CD4-positive, alpha-beta T cell treated with Interleukin-21 for 1 hour (primary cell): Measurements from ENCODE around the gene RTL1.

Experiments
- DNase-seq: peaks from one replicate; pipeline ENCODE4 v3.0.0-alpha.2; 2020

The RTL1 gene

GRCh38 chr14:100898465-100898864, 5.1 kb downstream of the RTL1 start:
- no peak for DNase-seq

- DNase-seq = no peak
Measured at GRCh38 chr14:100896369-100897060, 7.0 kb downstream of the RTL1 start.

GRCh38 chr14:100895411-100895810, 8.1 kb downstream of the RTL1 start:
- DNase-seq = no peak

GRCh38 chr14:100894416-100894815, 9.1 kb downstream of the RTL1 start:
- no peak for DNase-seq

- DNase-seq = no peak
Measured at GRCh38 chr14:100893760-100894159, 9.8 kb downstream of the RTL1 start.

DNA sequence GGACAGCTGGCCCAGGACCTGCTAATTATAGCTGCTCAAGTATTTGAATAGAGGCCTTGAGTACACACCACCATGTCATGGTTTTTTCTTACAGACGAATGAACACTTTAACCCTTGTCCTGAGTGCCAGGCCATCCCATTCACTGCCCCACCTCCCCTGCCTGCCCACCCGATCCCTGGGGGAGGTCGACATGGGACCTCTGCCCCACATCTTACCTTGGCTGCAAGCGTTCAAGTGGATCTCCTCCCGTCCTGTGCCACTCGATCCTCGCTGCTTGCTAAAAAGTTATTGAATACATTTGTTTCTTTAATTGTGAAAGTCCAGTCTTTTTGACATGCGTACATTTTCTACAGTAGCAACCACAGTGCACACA, 10.3 kb downstream of the RTL1 start:
- no peak for DNase-seq

GRCh38 chr14:100892496-100893227, 10.9 kb downstream of the RTL1 start:
- no peak for DNase-seq

- no peak for DNase-seq
Measured at GRCh38 chr14:100891501-100892445, 11.7 kb downstream of the RTL1 start.

DNA sequence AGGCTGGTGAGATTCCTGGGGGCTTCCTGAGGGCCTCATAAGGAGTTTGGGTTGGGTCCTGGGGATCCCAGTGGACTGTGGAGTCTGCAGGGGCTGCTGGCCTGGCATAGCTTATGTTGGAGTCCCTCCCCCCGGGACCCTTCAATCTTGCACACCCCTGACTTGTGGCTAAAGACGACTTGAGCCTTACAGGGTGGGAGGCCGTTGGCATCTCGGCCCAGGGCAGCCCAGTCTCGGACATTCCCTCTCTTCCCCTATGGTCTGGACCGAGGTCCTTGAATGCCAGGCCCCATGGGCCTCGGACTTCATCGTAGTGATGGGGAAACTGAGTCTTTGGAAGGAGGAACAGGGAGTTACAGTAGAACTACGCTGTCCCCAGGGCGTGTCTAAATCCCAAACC, 12.5 kb downstream of the RTL1 start:
- no peak for DNase-seq

DNA sequence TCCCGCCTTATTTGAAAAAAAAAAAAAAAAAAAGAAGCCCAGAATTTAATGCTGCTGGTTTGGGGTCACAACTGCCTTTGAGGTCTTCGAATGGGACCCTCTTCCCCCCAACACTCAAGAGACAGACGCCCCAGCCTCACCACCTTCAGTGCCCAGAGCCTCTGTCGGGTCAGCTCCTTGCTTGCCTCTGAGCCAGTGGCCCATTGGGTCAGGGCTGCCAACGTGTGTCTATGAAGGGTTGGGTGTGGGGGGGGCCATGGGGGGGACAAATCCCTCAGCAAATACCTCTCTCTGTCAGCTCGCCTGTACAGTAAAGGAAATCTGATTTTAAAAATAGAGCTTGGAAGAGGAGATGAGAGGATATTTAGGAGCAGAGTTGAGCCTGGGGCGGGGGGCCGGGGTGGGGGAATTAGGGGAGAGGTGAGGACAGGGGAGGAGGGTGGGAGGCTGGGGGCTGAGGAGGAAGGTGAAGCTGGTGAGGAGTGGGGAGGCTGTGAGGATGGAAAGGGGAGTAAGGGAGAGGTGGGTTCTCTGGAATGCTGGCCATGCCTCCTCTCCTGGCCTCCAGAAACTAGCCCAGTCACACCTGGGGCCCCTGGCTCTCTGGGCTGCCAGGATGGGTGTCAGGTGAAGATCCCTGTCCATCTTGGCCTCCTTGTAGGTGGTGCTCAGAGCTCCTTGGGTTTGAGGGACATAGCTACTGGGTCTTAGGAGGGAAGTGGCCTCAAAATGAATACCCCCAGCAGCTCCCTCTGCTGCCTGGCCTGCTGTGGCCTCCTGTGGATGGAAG, 13.3 kb downstream of the RTL1 start:
- no peak for DNase-seq

DNA sequence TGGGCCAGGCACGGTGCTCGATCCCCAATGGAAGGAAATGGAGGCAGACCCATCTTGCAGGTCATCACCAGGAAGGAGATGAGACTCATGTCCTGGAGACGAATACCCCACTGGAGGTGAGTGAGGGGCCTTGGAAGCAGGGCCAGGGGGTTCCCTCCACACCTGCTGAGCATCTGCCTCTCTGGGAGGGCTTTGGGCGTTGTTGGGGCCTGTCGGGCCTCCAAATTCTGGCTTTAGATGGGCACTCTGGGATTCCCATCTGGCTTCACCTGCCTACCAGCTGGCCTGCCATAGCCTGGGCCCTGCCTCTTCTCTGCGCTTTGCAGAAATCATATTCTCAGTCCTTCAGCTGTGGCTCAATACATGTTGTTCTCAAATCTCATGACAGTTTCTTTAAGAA, 13.9 kb downstream of the RTL1 start:
- DNase-seq = no peak

GRCh38 chr14:100888789-100889315, 14.7 kb downstream of the RTL1 start:
- no peak for DNase-seq

- no peak for DNase-seq
Measured at GRCh38 chr14:100887728-100888335, 15.7 kb downstream of the RTL1 start.

GRCh38 chr14:100885617-100886016, 17.9 kb downstream of the RTL1 start:
- no peak for DNase-seq

GRCh38 chr14:100885196-100885595, 18.3 kb downstream of the RTL1 start:
- no peak for DNase-seq

DNA sequence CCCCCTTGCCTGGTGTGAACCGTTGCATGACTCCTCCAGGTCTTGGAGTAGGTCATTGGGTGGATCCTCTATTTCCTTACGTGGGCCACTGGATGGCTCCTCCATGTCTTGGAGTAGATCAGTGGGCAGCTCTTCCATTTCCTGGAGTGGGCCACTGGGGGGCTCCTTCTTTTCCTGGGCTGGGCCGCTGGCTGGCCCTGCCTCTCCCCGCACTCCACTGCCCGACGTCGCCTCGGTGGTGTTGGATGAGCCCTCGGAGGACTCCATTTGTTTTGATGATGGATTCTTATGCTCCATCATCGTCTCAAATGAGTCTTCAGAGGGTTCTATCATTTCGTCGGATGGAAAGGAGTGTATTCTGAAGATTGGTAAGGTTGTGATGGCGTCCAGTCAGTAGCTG, 19.1 kb downstream of the RTL1 start:
- no peak for DNase-seq

GRCh38 chr14:100883789-100884101, 19.8 kb downstream of the RTL1 start:
- DNase-seq = no peak

GRCh38 chr14:100882991-100883788, 20.3 kb downstream of the RTL1 start:
- no peak for DNase-seq

DNA sequence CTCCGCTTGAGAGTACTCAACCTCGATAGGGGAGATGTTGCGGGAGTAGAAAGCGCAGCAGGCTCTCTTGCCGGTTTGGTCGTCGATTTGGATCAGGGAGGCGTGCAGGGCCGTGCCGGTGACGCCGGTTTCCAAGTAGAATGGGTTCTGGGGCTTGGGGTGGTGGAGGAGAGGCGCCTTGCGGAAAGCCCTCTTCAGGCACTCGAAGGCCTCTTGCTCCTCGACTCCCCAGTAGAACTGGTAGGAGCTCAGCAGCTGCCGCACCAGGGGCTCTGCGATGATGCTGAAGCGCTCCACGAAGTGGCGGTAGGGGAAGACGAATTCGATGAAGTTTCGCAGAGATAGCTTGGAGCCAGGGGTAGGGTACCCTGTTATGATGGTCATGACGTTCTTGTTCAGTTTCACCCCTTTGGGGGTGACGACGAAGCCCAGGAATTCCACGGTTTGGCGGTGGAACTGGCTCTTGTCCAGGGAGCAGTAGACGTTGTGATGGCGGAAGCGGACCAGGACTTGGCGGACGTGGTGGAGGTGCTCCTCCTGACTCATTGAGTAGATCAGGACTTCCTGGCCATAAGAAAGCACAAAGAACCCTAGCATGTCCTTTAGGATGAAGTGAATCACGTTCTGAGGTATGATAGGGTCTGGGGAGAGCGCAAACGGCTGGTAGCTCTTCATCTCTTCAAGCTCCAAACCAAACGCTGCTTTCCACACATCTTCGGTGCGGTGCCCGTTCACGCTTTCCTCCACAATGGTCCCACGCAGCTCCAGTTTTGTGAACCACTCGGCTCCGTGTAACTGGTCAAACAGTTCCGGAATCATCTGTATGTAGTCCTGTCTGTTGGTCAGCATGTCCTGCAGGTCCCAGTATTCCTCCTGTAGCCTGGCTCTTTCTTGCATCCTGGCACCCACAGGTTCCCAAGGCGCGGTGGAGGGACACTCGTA, 21.2 kb downstream of the RTL1 start:
- DNase-seq = no peak
